Neural progenitor cell (in vitro differentiated cells): Measurements from ENCODE around the gene MSL2. TPM values are rescaled to one million over a fixed set of nuclear protein-coding genes. Genes with fewer than 3 reads are reported as not detected.

ENCODE experiments used
- DNase-seq: peaks from one replicate; pipeline ENCODE4 v3.0.0-alpha.2; 2016; ENCODE audit warnings: low spot score
- H2AFZ ChIP-seq: fragments of 200-600 bp; sonication (generic); replicated peaks from 2 replicates; pipeline ENCODE4 v1.6.1; 2016; ENCODE audit warnings: antibody characterized with exemption
- H3F3A ChIP-seq: fragments of 200-600 bp; sonication (generic); 2 replicates; pipeline ENCODE4 v1.6.1; 2016; ENCODE audit warnings: antibody characterized with exemption, low read depth
- H3K27ac ChIP-seq: fragments of 200-600 bp; sonication (generic); 2 replicates; pipeline ENCODE4 v1.5.1; 2016; ENCODE audit warnings: mild to moderate bottlenecking
- H3K27me3 ChIP-seq: fragments of 200-600 bp; sonication (generic); 2 replicates; pipeline ENCODE4 v1.6.1; 2016; ENCODE audit warnings: mild to moderate bottlenecking, moderate library complexity
- H3K36me3 ChIP-seq: fragments of 200-600 bp; sonication (generic); 2 replicates; pipeline ENCODE4 v1.5.1; 2016
- H3K4me1 ChIP-seq: fragments of 200-600 bp; sonication (generic); 2 replicates; pipeline ENCODE4 v1.6.1; 2016; ENCODE audit warnings: mixed run types
- H3K4me2 ChIP-seq: fragments of 200-600 bp; sonication (generic); 2 replicates; pipeline ENCODE4 v1.6.1; 2016
- H3K4me3 ChIP-seq: fragments of 200-600 bp; sonication (generic); 2 replicates; pipeline ENCODE4 v1.5.1; 2016
- H3K79me2 ChIP-seq: fragments of 200-600 bp; sonication (generic); 2 replicates; pipeline ENCODE4 v1.6.1; 2016; ENCODE audit warnings: low read depth
- H3K9ac ChIP-seq: fragments of 200-600 bp; sonication (generic); 2 replicates; pipeline ENCODE4 v1.6.1; 2016
- H3K9me3 ChIP-seq: fragments of 200-600 bp; sonication (generic); 2 replicates; pipeline ENCODE4 v1.5.1; 2016; ENCODE audit warnings: low read depth
- H4K20me1 ChIP-seq: fragments of 200-600 bp; sonication (generic); 2 replicates; pipeline ENCODE4 v1.6.1; 2016; ENCODE audit warnings: low read depth
- H3K27ac Mint-ChIP-seq: 3 replicates; pipeline ENCODE4 v1.8.0; 2021; ENCODE audit warnings: mixed read lengths
- H3K27me3 Mint-ChIP-seq: 2 replicates; pipeline ENCODE4 v1.8.0; 2022; ENCODE audit warnings: low read depth, mild to moderate bottlenecking, inconsistent platforms, moderate library complexity, mixed read lengths; ENCODE audit not compliant: insufficient read depth
- H3K36me3 Mint-ChIP-seq: 3 replicates; pipeline ENCODE4 v1.8.0; 2021; ENCODE audit warnings: mixed read lengths
- H3K4me1 Mint-ChIP-seq: 3 replicates; pipeline ENCODE4 v1.8.0; 2021; ENCODE audit warnings: mixed read lengths
- H3K4me3 Mint-ChIP-seq: 3 replicates; pipeline ENCODE4 v1.8.0; 2021; ENCODE audit warnings: mild to moderate bottlenecking, moderate library complexity, mixed read lengths
- H3K9me3 Mint-ChIP-seq: 3 replicates; pipeline ENCODE4 v1.8.0; 2020; ENCODE audit warnings: mixed read lengths
- CTCF ChIP-seq: fragments of 200-600 bp; sonication (generic); IDR thresholded peaks from 2 replicates; pipeline ENCODE4 v1.5.1; 2017; ENCODE audit warnings: antibody characterized with exemption, mild to moderate bottlenecking
- EZH2 ChIP-seq: fragments of 200-600 bp; sonication (generic); IDR thresholded peaks from 2 replicates; pipeline ENCODE4 v1.6.1; 2017; ENCODE audit warnings: antibody characterized with exemption, mild to moderate bottlenecking, moderate library complexity
- EZH2phosphoT487 ChIP-seq: fragments of 200-600 bp; sonication (generic); IDR thresholded peaks from 2 replicates; pipeline ENCODE4 v1.6.1; 2017; ENCODE audit warnings: antibody characterized with exemption
- total RNA-seq: library from RNA; depleted of rRNA; stranded (reverse); fragments of >200 nt; gene quantifications from 2 replicates; pipeline ENCODE4 v1.2.3, GENCODE V29; 2015; ENCODE audit warnings: low replicate concordance

Gene MSL2
- total RNA-seq, 1 donor from 2014 or later, result 52.9 TPM

- Histone ChIP-seq H3K27ac (no peak overlapping the region), H3K4me2 (no peak overlapping the region), H3K27me3 (no peaks in the 10 kb centered on the region), H3K79me2 (no peaks in the 10 kb centered on the region), H3K36me3 (peaks cover 9% of the 10 kb centered on the region), H4K20me1 (no peaks in the 10 kb centered on the region), H2AFZ (no peak overlapping the region), H3K9me3 (no peaks in the 10 kb centered on the region), H3K4me3 (no peak overlapping the region), H3K4me1 (no peaks in the 10 kb centered on the region), H3F3A (no peaks in the 10 kb centered on the region), H3K9ac (no peak overlapping the region)
- Mint-ChIP-seq H3K27me3 (no peaks in the 10 kb centered on the region), H3K36me3 (peaks cover 16% of the 10 kb centered on the region), H3K4me3 (no peak overlapping the region), H3K27ac (no peak overlapping the region), H3K9me3 (no peaks in the 10 kb centered on the region), H3K4me1 (no peaks in the 10 kb centered on the region)
- no peak for DNase-seq
- no peak for TF ChIP-seq EZH2
- TF ChIP-seq CTCF, result no peak
- no peak for TF ChIP-seq EZH2phosphoT487
Observed at GRCh38 chr3:136106101-136106500, 90.0 kb downstream of the MSL2 start.

GRCh38 chr3:136105044-136105443, 91.1 kb downstream of the MSL2 start:
- H3K27me3 ChIP-seq, result no peaks in the 10 kb centered on the region
- H3K27ac ChIP-seq, result no peak overlapping the region
- H3K4me1 ChIP-seq, result no peaks in the 10 kb centered on the region
- H3K9me3 ChIP-seq, result no peaks in the 10 kb centered on the region
- Mint-ChIP-seq H3K9me3 (no peaks in the 10 kb centered on the region), H3K4me3 (no peak overlapping the region), H3K36me3 (peaks cover 16% of the 10 kb centered on the region), H3K4me1 (no peaks in the 10 kb centered on the region), H3K27ac (no peak overlapping the region), H3K27me3 (no peaks in the 10 kb centered on the region)
- no peak overlapping the region for H2AFZ ChIP-seq
- DNase-seq, result no peak
- TF ChIP-seq CTCF (no peak), EZH2phosphoT487 (no peak), EZH2 (no peak)
- peaks cover 9% of the 10 kb centered on the region for H3K36me3 ChIP-seq
- no peak overlapping the region for H3K9ac ChIP-seq
- no peak overlapping the region for H3K4me2 ChIP-seq
- no peaks in the 10 kb centered on the region for H3K79me2 ChIP-seq
- no peak overlapping the region for H3K4me3 ChIP-seq
- H4K20me1 ChIP-seq, result no peaks in the 10 kb centered on the region
- no peaks in the 10 kb centered on the region for H3F3A ChIP-seq

Other genes with a start within 250 kb of the MSL2 start
- gene PPP2R3A, start 230.6 kb downstream of the MSL2 start, total RNA-seq, result 24.1 and 41.5 TPM in 2 replicates
- gene PCCB, start 54.0 kb upstream of the MSL2 start, total RNA-seq, result 83.4 and 99.2 TPM in 2 replicates